LoVo (cell line): Measurements from ENCODE around the gene YY2.
A peak's percentile ranks its signal among the peaks of the same experiment; 100 is the strongest.
"Not testable (repeated sequence)": the region's sequence is repeated elsewhere in the genome, so short reads cannot be mapped to it uniquely, and the experiment has no call there.

Experiments
- DNase-seq: peaks from one replicate; pipeline ENCODE4 v3.0.0-alpha.2; 2016; ENCODE audit warnings: low spot score

YY2 gene

DNA sequence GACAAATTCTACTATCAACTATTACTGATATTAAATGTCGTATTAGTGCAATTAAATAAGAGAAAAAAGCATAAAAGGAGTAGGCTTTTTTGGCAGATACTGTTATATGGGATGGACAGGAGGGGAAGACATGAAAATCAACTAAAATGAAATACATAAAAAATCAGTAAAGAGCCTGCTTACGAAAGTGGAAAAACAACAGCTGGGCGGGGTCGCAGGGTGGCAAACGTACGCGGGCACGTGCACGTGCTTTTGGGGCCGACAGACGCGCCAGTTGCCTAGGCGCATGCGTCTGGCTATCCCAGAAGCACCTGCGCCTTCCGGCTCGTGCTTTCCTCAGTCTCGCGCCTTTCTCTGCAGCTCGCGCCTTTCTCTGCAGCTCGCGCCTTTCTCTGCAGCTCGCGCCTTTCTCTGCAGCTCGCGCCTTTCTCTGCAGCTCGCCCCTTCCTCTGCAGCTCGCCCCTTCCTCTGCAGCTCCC is at the start of gene YY2:
Gene YY2 (plus strand): TSS at position 51 of the 479 bp plus-strand sequence. CDS start 498 bp downstream, outside the sequence.
- DNase-seq: no peak

DNA sequence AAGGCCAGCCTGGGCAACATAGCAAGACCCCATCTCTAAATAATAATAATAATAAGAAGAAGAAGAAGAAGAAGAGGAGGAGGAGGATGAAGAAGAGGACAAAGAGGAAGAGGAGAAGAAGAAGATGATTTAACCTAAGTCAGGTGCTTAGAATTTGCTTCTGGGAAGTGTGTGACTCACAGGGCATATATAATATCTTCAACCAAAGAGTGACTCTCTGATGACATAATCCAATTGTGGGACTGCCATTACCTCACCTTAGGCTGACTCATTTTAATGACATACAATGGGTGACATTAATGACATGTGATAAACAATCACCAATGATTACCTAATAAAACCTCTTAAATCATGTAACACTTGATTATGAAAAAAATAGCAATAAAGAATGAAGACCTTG is 49.1 kb upstream of the YY2 start:
- DNase-seq: no peak

GRCh38 chrX:21811832-21812231 is 44.0 kb upstream of the YY2 start:
- no peak for DNase-seq

DNA sequence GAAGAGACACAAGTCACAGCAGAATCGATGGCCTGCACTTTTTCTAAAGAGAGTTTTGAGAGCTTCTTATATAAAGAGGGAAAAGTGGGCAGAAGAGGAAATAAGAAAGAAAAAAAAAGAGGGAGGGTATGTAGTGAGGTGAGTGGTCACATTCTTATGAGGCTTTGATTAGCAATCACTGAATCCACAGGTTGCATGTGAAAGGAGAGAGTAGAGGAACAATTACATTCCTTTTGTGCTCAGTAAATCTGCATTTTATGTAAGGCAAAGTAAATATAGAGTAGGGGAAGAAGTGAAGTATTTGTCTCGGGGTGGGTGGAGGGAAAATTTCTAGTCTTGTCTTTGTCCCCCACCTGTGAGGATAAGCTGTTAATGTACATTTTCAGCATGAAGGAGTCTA is 43.2 kb upstream of the YY2 start:
- no peak for DNase-seq

DNA sequence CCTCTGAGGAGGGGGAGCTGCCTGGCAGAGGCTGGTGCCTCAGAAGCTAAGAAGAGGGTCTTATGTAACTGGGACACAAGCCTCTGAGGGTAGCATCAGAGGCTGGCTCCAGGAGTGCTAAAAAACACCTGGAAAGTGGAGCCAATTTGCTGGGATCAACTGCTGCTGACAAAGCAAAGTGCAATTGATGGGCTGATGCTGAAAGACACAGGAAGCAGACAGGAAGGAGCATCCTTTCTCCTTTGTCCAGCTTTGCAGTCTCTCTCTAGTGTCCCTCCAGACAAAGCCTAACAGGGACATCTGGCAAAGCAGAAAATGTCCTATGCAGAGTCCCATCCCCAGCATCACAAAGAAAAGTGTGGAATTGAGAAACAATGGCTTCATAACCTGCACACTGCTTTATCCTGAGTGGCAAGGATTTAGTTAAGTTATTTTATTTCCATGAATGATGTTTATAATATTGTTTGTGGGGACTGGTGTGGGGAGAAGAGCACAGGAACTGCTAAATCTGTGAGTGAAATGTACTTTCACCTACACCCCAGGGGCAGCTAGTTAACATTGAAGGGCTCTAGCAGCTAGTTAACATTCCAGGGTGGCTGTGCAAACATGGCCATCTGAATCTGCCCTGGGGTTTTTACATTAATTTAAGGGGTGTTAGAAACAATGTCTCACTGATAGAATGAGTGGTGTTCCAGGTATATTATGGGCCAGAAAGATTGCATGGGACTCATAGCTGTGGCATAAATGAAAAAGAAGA is 42.0 kb upstream of the YY2 start:
- no peak for DNase-seq

DNA sequence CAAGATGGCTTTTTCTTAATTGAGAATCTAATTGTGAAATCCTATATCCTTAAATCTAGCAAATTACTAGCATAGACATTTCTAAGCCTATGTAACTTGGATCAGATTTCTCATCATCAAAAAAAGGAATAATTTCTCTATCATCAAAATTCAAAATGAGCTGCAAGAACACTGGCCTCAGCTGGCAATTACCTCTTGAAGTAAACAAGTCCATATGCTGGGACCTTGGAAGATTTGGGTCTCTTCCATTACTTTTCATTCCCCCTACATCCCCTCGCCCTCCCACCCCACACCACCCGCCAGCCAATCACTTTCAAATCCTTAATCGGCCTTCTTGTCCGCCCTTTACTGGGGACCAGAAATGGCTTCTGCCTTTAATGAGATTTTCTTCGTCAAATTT is 39.7 kb upstream of the YY2 start:
- DNase-seq: no peak

DNA sequence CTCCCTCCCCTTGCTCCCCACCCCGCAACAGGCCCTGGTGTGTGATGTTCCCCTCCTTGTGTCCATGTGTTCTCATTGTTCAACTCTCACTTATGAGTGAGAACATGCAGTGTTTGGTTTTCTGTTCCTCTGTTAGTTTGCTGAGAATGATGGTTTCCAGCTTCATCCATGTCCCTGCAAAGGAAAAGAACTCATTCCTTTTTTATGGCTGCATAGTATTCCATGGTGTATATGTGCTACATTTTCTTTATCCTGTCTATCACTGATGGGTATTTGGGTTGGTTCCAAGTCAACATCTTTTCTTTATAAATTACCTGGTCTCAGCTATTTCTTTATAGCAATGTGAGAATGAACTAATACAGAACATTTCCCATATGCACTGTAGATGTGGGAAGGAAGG is 35.6 kb upstream of the YY2 start:
- not testable (repeated sequence) for DNase-seq

DNA sequence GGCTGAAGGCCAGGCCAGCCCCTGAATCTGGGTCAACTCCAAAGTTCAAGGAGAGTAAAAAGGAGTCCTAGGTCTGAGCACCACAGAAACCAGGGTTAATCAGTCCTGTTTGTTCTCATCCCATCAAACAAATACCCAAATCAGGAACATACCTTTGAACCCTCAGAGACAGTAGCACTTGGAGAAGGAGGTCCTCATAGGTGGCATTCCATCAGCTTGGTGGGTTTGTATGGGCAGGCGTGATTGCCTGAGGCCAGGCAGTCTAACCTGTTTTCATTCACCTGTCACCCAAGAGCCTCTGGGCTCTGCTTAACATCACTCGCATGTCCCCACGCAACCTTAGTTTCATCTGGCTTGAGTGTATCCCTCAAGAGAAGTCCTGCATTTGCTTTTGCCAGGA is 33.9 kb upstream of the YY2 start:
- DNase-seq: no peak

DNA sequence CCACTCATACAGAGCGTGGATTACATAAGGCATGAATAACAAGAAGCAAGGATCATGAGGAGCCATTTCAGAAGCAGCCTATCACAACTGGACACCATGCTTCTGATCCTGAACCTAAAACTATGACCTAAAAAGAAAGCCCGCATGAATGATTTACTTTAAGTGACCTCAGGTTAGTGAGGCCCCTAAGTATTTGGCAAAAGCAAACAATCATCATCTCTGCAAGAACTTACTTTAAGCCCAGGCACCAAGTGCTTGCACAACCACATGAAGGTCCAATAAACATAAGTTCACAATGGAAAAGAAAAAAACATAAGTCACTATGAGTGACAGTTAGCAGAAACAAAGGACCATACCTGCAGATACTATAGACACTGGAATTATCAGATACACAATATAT is 24.3 kb upstream of the YY2 start:
- no peak for DNase-seq

- DNase-seq: no peak
Observed at GRCh38 chrX:21837056-21837455, 18.7 kb upstream of the YY2 start.

DNA sequence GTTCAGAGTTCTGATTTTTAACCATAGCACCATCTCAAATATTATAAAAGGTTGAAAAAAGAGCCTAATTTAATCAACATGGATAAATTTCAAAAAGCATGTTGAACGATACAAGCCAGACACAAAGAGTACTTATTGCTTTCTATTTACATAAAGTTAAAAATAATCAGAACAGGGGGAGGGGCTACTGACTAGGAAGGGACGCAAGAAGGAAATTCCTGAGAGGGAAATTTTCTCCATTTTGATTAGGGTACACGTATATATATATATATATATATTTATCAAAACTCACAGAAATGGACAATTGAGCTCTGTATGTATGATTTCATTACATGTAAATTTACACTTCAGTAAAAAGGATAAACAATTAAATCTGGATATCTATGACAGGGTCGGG is 16.9 kb upstream of the YY2 start:
- peak; percentile 30 for DNase-seq

GRCh38 chrX:21839334-21840192 is 16.2 kb upstream of the YY2 start, which contains the start of gene MBTPS2:
TSS of gene MBTPS2 (plus strand) at chrX:21839617. CDS start at chrX:21839735, 118 bp downstream.
- DNase-seq: peak; percentile 76

DNA sequence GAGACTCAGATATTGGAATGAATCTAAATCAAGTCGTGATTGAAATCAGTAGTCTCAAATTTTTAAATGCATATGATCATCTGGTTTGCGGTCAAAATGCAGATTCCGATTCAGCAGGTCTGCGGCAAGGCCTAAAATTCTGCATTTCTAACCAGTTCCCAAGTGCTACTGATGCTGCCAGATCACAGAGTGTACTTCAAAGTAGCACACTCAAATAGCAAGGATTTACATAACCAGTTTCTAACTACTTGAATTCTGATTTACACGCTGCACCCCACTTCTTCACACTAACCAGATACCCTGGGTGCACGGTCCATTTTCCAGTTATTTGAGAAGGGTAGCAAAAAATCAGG is 15.6 kb upstream of the YY2 start:
- no peak for DNase-seq

GRCh38 chrX:21843179-21843578 is 12.6 kb upstream of the YY2 start:
- no peak for DNase-seq

DNA sequence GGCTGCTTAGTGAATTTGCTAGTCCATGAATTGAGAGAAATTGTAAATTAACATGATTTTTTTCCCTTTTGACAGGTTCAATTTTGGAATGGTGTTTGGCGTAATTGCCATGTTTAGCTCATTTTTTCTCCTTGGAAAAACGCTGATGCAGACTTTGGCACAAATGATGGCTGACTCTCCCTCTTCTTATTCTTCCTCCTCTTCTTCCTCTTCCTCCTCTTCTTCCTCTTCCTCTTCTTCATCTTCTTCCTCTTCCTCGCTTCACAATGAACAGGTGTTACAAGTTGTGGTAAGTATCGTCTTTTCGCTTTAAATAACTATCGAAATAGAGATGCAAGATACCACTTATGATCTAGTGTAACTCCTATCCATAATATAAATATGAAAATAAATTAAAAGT is 10.7 kb upstream of the YY2 start:
- DNase-seq: no peak

DNA sequence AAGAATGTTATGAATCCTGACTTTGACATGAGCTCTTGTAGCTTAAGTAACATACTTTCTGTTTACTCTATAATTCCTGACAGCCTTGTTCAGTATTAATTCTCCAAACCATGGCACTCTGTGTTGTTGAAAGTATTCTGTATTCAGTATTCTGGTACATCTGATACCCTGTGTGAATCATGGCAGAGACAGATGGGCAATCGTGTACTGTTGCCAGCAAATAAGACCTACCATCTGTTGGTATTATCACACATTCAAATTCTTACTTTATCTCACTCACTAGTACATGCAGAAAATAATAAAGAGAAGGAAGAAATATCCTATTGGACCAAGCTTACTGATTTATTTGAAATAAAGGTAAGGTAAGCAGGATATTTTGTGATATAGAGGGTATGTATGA is 8.4 kb upstream of the YY2 start:
- no peak for DNase-seq

DNA sequence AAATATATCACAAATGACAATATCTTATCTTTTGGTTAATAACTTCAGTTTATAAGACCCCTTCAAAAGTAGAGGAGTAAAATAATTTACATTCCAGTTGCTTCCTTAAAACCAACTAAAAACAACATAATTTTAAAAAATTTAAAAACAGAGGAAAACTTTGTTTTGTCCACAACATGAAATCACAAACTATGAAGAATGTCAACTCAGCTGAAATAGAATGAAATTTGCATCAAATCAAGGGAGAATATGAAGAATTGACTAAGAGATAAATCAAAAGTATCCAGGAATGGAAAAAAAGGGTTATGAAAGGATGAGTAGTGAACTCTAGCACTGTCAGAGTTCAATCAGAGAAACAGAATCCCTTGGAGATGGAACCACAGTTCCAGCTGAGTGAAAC is 2.2 kb upstream of the YY2 start:
- no peak for DNase-seq

GRCh38 chrX:21856504-21856903 is 717 bp downstream of the YY2 start:
- no peak for DNase-seq

- DNase-seq: no peak
Observed at GRCh38 chrX:21863241-21863640, 7.5 kb downstream of the YY2 start.

DNA sequence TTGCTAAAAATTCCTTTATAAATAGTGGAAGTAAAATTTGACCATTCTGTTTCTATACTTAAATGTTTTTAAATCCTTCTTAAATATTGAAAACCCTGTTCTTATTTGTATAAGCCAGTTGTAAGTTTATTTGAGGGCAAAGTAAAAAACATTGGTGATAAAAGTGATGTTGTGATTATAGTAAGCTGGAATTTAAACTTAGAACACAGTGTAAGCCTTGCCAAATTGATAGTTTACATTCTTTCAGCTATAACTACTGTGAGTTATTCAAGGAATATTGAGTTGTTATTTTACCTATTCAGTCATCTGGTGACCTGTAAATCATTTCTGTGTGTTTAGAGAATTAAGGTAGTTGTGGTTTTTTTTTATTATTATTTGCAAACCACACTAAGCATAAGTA is 9.6 kb downstream of the YY2 start:
- DNase-seq: no peak

GRCh38 chrX:21870494-21870893 is 14.7 kb downstream of the YY2 start:
- DNase-seq: no peak

DNA sequence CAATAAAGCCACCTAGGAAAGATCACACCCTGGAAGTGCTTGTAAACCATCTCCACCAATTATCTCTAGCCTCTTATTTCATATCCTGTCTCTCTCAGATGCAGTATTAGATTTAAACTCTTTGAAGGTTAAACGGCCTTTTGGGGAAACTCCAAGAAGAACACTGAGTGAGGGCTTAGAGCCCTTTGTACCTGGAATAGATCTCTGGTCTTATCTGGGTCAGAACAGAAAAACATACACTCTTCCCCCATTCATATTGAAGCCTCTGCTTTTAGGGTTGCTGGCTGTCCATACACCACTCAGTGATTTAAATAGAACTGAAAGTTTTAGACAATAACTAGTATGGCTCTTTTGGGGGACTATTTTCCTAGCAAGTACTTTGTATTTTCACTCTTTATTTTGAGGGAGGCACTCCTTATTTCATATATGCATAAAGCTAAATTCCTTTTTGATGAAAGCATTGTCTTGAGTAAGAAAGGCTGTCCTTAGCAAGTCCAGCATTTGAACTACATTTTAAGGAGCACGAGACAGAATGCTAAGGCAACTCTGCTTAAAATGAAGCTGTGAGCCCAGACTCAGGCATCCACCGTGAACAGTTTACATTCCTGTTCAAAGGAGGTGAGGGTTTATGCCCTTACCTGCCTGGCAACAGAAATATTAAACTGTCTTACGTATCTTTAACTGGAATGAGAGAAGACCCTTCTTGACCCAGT is 17.4 kb downstream of the YY2 start:
- no peak for DNase-seq

- not testable (repeated sequence) for DNase-seq
Observed at GRCh38 chrX:21874182-21874581, 18.4 kb downstream of the YY2 start.
